HG02885 (cell line): ENCODE results near the gene C6orf120.

ENCODE experiments used
- ATAC-seq: cut with Tn5 transposase; IDR thresholded peaks from one replicate; pipeline ENCODE4 v1.9.1; 2021; ENCODE audit warnings: mild to moderate bottlenecking; ENCODE audit not compliant: unreplicated experiment, poor library complexity

The C6orf120 gene

DNA sequence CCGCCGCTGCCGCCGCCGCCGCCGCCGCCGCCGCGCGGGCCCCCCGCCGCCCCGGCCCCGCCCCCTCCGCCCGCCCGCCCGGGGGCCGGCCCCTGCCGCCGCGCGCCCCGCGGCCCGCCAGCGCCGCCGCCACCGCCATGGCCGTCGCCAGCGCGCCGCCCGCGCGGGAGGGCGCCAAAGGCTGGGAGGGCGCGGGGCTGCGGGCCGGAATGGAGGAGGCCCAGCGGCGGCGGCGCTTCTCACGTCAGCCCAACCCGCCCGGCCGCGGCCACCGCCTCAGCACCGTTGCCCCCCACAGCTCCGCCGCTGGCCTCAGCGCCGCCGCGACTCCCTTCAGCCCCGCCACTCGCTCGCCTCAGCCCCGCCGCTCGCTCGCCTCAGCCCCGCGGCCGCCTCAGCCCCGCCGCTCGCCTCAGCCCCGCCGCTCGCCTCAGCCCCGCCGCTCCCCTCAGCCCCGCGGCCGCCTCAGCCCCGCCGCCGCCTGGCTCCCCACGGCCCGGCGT, 22.1 kb downstream of the C6orf120 start:
- ATAC-seq = peak; percentile 51

DNA sequence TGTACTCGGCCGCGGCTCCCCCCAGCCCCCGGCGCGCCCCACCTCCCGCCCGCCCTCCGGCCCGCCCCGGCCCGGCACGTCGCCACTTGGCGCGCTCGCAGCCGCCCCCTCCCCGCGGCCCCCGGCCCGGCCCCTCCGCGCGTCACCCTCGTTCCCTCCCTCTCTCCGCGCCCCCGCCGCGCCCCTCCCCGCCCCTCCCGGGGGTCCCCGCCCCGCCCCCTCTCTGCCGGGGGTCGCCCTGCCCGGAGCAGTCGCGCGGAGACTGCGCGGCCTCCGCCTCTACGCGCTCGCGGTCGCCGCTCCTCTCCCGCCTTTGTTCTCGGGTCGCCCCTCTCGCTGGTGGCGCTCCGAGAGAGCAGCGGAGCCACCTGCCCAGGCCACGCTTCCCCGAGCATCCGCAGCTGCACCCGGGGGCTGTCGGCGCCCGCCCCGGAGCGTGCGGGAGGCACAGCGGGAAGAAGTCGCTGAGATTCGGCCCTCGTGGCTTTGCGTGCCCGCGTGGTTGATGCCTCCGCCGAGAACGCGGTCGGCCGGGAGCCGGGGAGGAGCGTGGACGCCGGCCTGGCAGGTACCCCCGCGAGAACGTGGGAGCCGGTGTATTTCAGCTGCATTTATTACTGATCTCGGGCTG, 22.7 kb downstream of the C6orf120 start, which contains the start of gene PHF10:
Gene PHF10, minus strand, starts transcription at position 7 of the 631 bp plus-strand sequence. CDS start 569 bp downstream, outside the sequence.
- ATAC-seq = peak; percentile 55

DNA sequence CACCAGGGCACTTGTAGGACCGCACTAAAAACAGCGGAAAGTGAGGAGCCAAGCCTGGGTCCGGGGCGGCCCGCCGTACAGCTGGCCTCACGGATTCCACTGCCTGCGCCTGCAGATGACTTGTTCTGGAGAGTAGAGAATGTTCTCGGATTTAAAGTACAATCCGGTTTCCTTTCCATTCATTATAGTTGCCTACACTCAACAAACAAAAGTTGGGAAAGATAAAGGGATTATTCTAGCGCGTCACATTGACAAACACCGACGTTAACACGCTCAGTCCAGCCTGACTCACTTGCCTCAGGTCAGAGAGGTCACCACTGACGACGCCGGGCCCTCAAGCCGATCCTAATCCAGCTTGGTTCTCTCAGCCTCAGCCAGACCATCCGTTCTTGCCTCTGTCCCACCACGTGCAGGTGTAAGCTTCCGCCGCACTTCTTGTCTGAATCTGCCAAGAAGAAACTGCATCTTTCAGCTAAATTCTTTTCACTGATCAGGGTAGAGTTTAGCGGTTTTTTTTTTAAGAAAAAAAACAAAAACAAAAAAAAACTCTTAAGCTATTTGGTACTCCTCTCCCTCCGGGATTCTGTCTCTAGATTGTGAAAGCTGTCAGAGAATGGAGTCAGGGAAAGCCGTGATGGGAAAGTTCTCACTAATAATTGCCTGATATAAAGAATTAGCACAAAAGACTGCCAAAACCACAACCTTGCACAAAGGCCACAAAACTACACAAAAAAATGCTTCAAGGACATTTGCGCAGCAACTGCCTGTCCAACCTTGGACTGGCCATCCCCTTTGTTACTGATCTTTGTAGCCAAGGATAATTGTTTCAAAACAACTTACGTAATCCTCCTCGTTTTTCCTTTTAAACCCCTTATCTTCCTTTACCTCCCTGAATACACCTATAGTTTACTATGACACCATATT, 23.5 kb downstream of the C6orf120 start:
- ATAC-seq = peak; percentile 18

DNA sequence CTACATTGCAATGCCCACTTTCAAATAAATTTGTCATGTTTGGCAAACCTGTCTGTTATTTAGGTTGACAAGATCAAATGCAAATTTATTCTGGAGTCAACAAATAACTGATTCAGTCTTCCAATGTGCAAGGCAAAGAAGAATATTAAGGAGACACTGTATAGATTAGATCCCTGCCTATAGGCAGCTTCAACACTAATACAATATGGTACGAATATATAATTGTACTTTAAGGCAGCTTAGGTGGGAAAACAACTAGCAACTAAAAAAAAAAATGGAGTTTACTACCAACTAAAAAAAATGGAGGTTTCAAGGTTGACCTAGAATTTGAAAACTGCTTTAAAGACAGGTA, 24.1 kb downstream of the C6orf120 start:
- no peak for ATAC-seq

DNA sequence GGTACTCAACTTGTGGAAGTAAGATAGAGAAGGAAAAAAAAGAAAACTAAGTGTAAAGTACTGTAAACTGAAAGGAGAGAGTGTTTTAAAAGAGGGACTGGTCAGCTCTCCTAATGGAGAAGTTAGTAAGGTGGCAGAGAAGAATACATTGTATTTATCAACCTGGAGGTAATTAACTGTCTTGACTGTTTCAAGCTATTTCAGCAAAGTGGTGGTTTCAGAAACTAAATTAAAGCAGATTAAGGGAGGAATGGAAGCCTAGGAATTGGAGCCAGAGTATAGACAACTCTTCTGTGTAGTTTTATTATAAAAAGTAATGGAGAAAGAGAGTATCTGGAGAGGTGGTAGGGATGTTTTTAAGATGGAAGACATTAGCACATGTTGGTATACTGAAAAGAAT, 25.0 kb downstream of the C6orf120 start:
- no peak for ATAC-seq

DNA sequence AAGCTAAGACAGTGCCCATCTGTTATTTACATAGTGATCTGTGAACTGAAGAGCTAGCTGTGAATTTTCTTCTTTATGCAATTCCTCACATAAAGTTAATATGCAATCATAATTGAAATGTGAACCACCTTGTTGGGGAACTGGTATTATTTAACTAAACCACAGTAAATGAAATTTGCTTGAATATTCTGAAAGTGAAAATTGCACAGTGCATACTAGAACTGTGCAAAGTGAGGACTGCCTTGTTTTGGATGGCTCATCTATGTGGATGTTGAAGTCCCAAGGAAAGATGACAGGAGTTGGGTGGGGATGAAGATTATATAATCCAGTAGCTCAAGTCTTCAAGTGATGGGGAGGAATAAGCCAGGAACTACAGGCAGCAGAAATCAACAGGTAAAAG, 28.0 kb downstream of the C6orf120 start:
- no peak for ATAC-seq

DNA sequence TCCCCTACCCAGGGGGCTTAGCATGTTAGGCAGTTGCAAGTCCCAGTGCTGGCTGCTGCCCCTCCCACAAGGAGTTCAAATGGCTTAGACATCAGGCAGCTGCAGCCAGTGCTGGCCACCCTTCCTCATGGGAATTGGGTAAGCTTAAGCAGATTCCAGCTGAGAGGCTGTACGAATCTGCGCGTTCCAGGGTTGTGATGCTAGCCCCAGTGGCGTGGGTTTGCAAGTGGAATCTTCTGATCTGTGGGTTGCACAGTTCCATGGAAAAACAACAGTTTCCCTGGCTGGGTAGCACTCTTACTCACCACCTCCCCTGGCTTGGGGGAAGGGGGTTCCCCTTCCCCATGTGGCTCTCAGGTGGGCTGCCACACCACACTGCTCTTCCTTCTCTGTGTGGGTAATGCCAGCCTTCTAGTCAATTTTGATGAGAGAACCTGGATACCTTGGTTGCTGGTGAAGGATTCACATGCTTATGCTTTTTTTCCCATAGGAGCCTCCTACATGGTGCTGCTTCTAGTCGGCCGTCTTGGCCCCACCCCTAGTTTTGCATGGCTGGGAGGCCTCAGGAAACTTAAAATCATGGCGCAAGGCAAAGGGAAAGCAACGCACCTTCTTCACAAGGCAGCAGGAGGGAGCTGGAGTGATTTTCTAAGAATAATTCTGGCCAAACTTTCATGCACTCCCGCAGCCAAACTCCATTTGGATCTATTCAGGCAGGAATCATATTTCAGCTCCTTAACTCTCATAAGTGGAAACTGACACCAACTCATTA, 36.5 kb downstream of the C6orf120 start:
- no peak for ATAC-seq

DNA sequence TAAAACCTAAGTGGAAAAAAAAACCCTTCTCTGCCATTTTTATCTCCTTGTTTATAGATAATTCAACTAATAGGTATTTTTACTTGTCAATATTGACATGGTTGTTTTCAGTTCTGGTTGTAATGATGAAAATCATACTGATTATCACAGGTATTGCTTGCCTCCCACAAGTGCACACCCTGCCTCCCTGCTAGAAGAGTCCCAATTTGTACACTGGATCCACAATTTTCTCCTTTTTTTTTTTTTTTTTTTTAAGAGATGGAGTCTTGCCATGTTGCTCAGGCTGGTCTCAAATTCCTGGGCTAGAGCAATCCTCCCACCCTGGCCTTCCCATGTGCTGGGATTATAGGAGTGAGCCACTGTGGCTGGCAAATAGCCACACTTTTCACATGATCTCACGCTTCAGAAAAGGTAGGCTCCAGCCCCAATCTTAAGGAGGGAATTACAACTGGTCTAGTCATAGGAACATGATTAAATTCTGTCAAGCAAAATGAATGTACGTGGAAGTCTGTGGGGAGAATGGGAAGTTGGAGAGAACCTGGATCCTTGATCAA, 37.1 kb downstream of the C6orf120 start:
- no peak for ATAC-seq

DNA sequence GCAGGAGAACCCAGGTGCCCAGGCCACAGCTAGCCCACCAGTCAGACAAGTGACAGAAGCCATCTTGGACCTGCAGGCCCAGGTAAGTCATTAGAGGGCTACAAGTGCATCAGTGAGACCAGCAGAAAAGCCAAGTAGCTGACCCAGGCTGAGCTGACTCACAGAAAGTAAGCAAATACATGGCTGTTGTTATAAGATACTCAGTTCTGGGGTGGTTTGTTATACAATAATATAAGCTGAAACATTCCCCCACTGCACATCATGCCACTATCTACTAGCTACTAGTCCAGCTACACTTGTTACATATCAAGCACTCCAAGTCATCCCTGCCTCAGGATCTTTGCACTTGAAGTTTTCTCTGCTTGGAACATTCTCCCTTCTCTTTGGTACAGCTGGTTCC, 39.4 kb downstream of the C6orf120 start:
- ATAC-seq = no peak

DNA sequence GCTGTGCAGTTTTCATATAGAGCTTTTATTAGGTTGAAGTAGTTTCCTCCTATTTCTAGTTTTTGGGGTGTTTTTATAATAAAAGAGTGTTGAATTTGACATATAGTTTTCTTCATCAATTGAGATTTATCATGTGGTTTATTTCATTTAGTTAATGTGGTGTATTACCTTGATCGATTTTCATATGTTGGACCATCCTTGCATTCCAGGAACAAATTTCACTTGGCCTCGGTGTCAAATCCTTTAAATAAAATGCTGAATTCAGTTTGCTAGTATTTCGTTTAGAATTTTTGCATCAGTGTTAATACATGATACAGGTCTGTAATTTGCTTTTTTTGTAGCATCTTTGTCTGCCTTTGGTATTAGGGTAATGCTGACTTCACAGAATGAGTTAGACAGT, 43.5 kb downstream of the C6orf120 start:
- no peak for ATAC-seq

DNA sequence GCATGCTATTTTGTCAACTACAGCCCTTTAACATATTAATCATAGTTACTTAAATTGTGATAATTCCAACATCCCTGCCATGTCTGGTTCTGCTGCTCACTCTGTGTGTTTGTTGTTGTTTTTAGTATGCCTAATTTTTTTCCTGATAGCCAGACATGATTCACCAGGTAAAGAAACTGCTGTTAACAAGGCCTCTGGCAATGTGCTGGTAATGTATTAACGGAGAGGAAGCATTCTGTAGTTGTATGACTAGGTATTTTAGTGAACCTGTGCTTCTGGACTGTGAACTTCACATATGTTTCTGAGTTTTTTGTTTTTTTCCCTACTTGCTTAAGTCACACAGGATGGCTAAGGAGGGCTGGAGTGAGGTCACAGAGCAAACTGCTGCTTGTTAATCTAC, 44.6 kb downstream of the C6orf120 start:
- ATAC-seq = no peak

DNA sequence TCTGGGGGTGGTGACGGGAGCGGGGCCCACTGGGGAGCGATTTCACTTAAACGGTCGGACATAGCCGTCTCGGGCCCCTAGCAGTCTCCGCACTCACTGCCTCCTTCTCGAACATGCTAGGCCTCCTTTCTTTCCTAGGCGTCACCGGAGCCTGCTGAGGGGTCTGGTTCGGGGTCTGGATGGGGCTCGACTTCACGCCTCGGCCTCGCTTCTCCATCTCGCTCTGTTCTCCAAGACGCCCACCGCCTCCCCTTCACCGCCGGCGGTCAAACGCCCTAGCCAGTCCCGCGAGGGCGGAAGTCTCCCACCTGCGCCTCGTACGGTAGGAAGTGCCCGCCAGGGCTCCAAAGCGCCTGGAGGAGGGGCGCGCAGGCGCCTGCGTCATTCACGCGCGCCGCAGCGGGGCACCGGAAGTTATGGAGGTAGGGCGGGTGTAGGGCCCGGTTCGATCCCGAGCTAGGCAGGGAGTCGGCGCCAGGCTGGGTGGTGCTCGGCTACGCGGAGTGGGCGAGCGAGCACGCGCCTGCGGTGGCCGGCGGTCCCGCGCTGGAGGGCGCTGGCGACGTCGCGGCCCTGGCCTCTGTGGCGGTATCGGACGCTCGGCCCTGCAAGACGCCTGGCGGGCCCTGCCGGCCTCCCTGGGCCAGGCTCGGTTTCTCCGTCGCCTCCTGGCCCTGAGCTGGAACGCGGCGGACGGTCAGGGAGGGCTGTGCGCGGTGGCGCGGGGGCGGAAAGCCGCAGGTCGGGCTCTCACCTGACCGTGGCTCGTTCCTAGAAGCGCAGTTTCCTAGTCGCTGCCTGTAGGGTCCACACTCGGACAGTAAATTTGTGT, 49.5 kb downstream of the C6orf120 start, which contains the start of the genes DYNLT2 and ERMARD:
Gene DYNLT2, minus strand, starts transcription at position 331 of the 832 bp plus-strand sequence. Its CDS starts 114 bp downstream, at position 217.
Gene ERMARD, plus strand, starts transcription at position 381 of the 832 bp plus-strand sequence. Its CDS starts 36 bp downstream, at position 417.
- ATAC-seq = peak; percentile 94

DNA sequence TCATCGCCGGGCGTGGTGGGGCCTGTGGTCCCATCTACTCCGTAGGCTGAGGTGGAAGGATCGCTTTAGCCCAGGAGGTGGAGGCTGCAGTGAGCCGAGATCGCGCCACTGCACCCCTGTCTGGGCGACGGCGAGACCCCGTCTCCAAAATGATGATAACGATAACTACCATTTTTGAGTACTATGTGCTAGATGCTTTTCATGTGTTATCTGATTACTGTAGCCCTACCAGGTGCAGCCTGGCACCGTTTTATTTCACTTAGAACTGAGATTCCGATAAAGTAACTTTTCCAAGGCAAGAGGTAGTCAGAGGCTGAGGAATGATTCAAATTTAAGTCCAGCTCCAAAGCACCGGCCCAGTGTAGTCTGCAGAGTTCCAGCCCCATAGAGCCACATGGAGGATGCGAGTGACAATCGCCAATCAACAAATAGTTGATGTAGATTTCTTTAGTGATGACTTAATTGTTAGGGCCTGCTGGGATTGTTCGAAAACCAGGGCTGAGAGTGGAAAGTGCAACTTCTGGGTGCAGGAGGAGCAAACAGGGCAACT, 50.2 kb downstream of the C6orf120 start:
- no peak for ATAC-seq
